ENCODE results near the gene DIP2B. TPM values are rescaled to one million over a fixed set of nuclear protein-coding genes. Genes with fewer than 3 reads are reported as not detected.

The DIP2B gene
- total RNA-seq, 1 experiment from 2014 or later, result 26.1 TPM

- no peaks in the 10 kb centered on the region for H3K9me3 Mint-ChIP-seq
- ATAC-seq (no peak), DNase-seq (ENCODE audit: low spot score) (no peak)
- no peak overlapping the region for H3K27ac Mint-ChIP-seq
- H3K4me3 Mint-ChIP-seq, result no peak overlapping the region
- peaks cover 41% of the 10 kb centered on the region for H3K36me3 Mint-ChIP-seq
- H3K27me3 Mint-ChIP-seq (ENCODE audit: low read depth), result no peaks in the 10 kb centered on the region
- ChIA-PET POLR2A (no interaction called here), CTCF (interaction anchor here (0.8 kb wide), 1 partner anchor 12 kb away, joined by 5 read pairs; no protein-coding TSS in a partner anchor)
- no peak for TF ChIP-seq TEAD4 (CRISPR knock-in tag; IDR thresholded peaks at IDR 0.05)
- TF ChIP-seq E2F5 (CRISPR knock-in tag; IDR thresholded peaks at IDR 0.05), result no peak
- TF ChIP-seq SOX15 (CRISPR knock-in tag; IDR thresholded peaks at IDR 0.05), result no peak
- TF ChIP-seq NR1H2 (CRISPR knock-in tag; IDR thresholded peaks at IDR 0.05), result no peak
- no peak for TF ChIP-seq IRF1 (CRISPR knock-in tag; IDR thresholded peaks at IDR 0.05)
- no peak for TF ChIP-seq ZNF396 (CRISPR knock-in tag; IDR thresholded peaks at IDR 0.05; ENCODE audit: borderline replicate concordance)
- no peak for TF ChIP-seq ZBTB21 (CRISPR knock-in tag; IDR thresholded peaks at IDR 0.05; ENCODE audit: borderline replicate concordance)
- no peak for TF ChIP-seq SP1 (CRISPR knock-in tag; conservative IDR thresholded peaks at IDR 0.05)
- no peak for TF ChIP-seq KAT7 (CRISPR knock-in tag; IDR thresholded peaks at IDR 0.05; ENCODE audit: borderline replicate concordance)
- no peak for TF ChIP-seq RORB (CRISPR knock-in tag; IDR thresholded peaks at IDR 0.05)
- no peak for TF ChIP-seq CDX4 (CRISPR knock-in tag; IDR thresholded peaks at IDR 0.05; ENCODE audit: borderline replicate concordance)
- TF ChIP-seq MLX (CRISPR knock-in tag; IDR thresholded peaks at IDR 0.05), result no peak
- no peak for TF ChIP-seq ZNF671 (CRISPR knock-in tag; IDR thresholded peaks at IDR 0.05)
- no peak for TF ChIP-seq CTCF (IDR thresholded peaks at IDR 0.05)
- TF ChIP-seq CREB1 (CRISPR knock-in tag; IDR thresholded peaks at IDR 0.05), result no peak
- H3K4me1 Mint-ChIP-seq, result no peaks in the 10 kb centered on the region
Observed at GRCh38 chr12:50733706-50734105, 228.9 kb downstream of the DIP2B start.

- Mint-ChIP-seq H3K4me3 (no peak overlapping the region), H3K9me3 (no peaks in the 10 kb centered on the region), H3K27me3 (ENCODE audit: low read depth) (no peaks in the 10 kb centered on the region), H3K27ac (peak overlapping the region; percentile 2; the same call in 1 of the 2 replicates), H3K36me3 (peaks cover 41% of the 10 kb centered on the region), H3K4me1 (no peaks in the 10 kb centered on the region)
- CTCF ChIA-PET, result interaction anchor here (0.8 to 1.3 kb wide), 2 partner anchors 11 to 230 kb away, joined by 3 to 5 read pairs; partner anchors contain the start of gene DIP2B
- POLR2A ChIA-PET, result no interaction called here
- peak; percentile 30 for DNase-seq (ENCODE audit: low spot score)
- TF ChIP-seq CTCF (IDR thresholded peaks at IDR 0.05), result peak; percentile 34; the same call in 1 of the 2 replicates
- TF ChIP-seq ZNF232 (CRISPR knock-in tag; IDR thresholded peaks at IDR 0.05), result no peak
- ATAC-seq, result peak; percentile 94
Observed at GRCh38 chr12:50734409-50735263, 229.9 kb downstream of the DIP2B start.
